ENCODE measurements around the gene PLCB4. TPM values are rescaled to one million over a fixed set of nuclear protein-coding genes. Genes with fewer than 3 reads are reported as not detected.

Gene PLCB4
- total RNA-seq, 4 donors from 2014 or later, result 17.4 to 264 (median 28.1) TPM

DNA sequence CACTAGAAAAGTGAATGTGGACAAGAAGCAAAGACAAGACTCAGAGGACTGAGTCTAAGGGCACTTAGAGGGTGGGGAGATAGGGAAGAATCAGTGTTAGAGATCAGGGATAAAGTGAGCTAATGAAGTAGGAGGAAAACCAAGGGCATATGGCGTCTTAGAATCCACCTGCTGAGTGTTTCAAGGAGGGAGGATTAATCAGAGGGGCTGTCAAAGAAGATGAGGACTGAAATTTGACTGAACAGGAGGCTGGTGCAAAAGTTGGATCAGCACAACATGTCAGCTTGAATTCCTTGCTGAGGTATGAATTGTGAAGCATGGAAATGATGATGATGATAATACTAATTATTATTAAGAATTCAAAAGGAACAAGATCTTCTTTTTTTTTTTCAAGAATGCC lies 39.4 kb downstream of the PLCB4 start:
- DNase-seq, result no peak

DNA sequence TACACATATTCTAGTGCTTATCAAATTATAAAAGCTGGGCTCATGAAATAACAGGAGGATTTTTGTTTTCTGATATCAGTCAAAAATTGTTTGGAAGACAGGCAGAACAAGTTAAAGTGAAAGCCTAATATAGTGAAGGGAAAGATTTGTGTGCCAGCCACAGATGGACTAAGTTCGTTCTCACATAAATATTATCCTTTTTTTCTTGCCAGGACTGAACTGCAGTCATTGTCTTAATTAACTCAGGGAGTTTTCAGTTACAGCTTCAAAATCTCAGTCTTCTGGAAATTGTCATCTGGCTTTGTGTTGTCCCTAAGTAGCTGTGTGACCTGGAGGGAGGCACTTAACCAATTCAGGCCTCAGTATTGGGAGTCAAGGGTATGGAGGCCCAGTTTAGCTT lies 40.7 kb downstream of the PLCB4 start:
- H3K36me3 ChIP-seq, result no peaks in the 10 kb centered on the region
- no peaks in the 10 kb centered on the region for H3K9me3 ChIP-seq
- H3K27me3 ChIP-seq, result no peaks in the 10 kb centered on the region
- no peak overlapping the region for H3K4me3 ChIP-seq
- peak overlapping the region; percentile 15 to 28 for H3K27ac ChIP-seq
- H3K4me1 ChIP-seq, result no peaks in the 10 kb centered on the region
- intact Hi-C loops (cut with DNase I; ENCODE audit: low total_unique reads), result no loop called here
- DNase-seq, result no peak
- TF ChIP-seq, protein P1, sequence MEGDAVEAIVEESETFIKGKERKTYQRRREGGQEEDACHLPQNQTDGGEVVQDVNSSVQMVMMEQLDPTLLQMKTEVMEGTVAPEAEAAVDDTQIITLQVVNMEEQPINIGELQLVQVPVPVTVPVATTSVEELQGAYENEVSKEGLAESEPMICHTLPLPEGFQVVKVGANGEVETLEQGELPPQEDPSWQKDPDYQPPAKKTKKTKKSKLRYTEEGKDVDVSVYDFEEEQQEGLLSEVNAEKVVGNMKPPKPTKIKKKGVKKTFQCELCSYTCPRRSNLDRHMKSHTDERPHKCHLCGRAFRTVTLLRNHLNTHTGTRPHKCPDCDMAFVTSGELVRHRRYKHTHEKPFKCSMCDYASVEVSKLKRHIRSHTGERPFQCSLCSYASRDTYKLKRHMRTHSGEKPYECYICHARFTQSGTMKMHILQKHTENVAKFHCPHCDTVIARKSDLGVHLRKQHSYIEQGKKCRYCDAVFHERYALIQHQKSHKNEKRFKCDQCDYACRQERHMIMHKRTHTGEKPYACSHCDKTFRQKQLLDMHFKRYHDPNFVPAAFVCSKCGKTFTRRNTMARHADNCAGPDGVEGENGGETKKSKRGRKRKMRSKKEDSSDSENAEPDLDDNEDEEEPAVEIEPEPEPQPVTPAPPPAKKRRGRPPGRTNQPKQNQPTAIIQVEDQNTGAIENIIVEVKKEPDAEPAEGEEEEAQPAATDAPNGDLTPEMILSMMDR (IDR thresholded peaks at IDR 0.05), result no peak
- TF ChIP-seq POLR2A (IDR thresholded peaks at IDR 0.05), result no peak

More for the DNA sequence above, 39.4 kb downstream of the PLCB4 start:
- H3K36me3 ChIP-seq, result no peaks in the 10 kb centered on the region
- TF ChIP-seq POLR2A (IDR thresholded peaks at IDR 0.05), result no peak
- TF ChIP-seq, protein P1 (IDR thresholded peaks at IDR 0.05), result no peak
- H3K27ac ChIP-seq, result no peak overlapping the region
- intact Hi-C loops (cut with DNase I; ENCODE audit: low total_unique reads), result no loop called here
- no peaks in the 10 kb centered on the region for H3K9me3 ChIP-seq
- H3K27me3 ChIP-seq, result no peaks in the 10 kb centered on the region
- H3K4me1 ChIP-seq, result no peaks in the 10 kb centered on the region
- no peak overlapping the region for H3K4me3 ChIP-seq

DNA sequence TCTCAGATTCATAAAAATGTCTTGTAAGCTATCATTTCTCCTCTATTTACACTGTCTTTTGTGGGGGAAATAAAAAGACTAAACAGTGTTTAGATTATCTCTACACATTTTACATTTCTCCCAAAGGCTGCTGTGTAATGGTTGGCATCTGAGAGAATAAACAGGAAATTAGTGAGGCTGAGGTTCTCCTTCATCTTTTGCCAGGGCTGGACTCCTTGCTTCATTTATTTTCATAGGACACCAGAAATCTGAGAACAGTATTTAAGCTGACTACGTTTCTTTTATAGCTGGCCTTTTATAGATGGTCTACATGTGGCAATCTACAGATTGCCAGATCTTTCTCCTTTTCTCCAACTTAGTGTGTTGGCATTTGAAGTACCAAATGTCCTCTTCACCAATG lies 41.5 kb downstream of the PLCB4 start:
- H3K4me1 ChIP-seq, result no peaks in the 10 kb centered on the region
- H3K27ac ChIP-seq, result peak overlapping the region; percentile 15 to 28
- H3K9me3 ChIP-seq, result no peaks in the 10 kb centered on the region
- no peak overlapping the region for H3K4me3 ChIP-seq
- no peaks in the 10 kb centered on the region for H3K27me3 ChIP-seq
- intact Hi-C loops (cut with DNase I; ENCODE audit: low total_unique reads), result no loop called here
- no peak for DNase-seq
- TF ChIP-seq, protein P1 (IDR thresholded peaks at IDR 0.05), result no peak
- no peak for TF ChIP-seq POLR2A (IDR thresholded peaks at IDR 0.05)
- no peaks in the 10 kb centered on the region for H3K36me3 ChIP-seq

DNA sequence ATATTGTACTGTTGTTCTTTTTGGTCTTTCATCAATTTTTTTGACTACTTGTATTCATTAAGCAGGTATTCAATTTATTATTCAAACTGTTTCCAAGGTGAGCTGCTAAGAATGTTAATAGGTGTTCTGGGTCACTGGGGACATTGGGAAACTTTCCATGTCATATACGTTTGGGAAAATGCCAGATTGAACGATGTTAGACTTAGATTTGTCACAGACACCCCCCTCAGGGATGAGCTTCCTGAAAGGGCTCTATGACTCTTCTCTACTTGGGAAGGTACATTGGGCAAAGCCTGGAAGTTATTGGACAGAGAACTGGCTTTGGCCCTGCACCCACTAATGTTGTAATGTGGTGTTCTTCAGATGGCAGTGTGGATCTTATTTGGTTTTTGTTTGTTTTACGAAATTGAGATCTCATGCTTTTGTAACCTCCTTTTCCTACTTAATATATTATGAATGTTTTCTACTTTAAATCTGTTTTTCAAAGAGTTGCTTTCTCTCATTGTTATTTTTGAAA lies 42.1 kb downstream of the PLCB4 start:
- no peak for TF ChIP-seq POLR2A (IDR thresholded peaks at IDR 0.05)
- TF ChIP-seq, protein P1 (IDR thresholded peaks at IDR 0.05), result no peak
- DNase-seq, result no peak
- Histone ChIP-seq H3K27ac (peak overlapping the region in 1 of 2 donors; percentile 23), H3K4me3 (no peak overlapping the region), H3K9me3 (no peaks in the 10 kb centered on the region), H3K27me3 (no peaks in the 10 kb centered on the region), H3K36me3 (no peaks in the 10 kb centered on the region), H3K4me1 (no peaks in the 10 kb centered on the region)
- intact Hi-C loops (cut with DNase I; ENCODE audit: low total_unique reads), result no loop called here

DNA sequence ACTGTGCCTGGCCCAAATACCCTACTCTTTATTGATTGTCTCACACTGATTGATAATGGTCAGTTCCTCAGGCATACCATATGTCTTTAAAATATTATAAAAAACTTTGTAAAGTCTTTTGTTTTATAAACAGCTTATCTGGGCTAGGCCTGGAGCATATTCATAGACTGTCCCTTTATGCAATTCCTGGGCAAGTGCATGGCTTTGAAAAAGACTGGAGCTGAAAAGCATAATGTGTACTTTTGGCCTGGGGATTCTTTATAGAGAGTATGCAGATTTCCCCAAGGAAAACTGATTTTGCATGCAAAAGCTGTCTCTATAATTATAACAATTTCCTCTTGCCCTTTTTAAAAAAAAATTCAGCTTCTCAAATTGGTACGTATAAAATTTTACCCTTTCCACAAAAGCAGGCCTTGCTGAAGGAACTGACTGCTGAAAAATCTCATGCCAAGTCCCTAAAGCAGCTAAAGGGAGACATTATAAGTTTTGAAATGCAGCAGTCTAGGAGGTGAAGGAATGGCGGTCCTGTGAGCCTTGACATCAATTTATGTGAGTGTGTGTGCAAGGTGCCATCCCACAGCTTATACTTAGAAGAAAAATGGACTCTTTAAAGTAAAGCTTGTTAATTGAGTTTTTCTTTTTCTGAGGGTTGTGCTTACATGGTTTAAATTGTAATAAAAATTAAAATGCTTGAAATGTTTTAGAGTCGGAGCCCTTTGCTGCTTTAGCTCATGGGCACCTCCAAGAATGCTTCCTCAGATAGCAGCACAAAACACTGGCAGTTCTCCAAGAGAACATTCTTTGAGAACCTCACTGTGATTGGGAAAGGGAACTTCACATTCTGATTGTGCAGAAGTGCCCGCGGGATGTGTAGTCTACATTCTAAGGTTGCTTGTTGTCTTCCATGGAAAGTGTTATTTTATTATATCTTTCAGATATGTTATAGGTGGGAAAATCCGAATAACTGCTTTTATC lies 43.9 kb downstream of the PLCB4 start:
- intact Hi-C loops (cut with DNase I; ENCODE audit: low total_unique reads), result no loop called here

More for the DNA sequence above, 43.9 kb downstream of the PLCB4 start:
- TF ChIP-seq, protein P1 (IDR thresholded peaks at IDR 0.05), result no peak
- no peak for TF ChIP-seq POLR2A (IDR thresholded peaks at IDR 0.05)
- Histone ChIP-seq H3K27ac (no peak overlapping the region), H3K27me3 (no peaks in the 10 kb centered on the region), H3K36me3 (no peaks in the 10 kb centered on the region), H3K4me3 (no peak overlapping the region), H3K9me3 (no peaks in the 10 kb centered on the region), H3K4me1 (no peaks in the 10 kb centered on the region)
- DNase-seq, result no peak
